ENCODE data around the gene VAT1L.

The VAT1L gene

GRCh38 chr16:77784441-77785372 is 3.7 kb upstream of the VAT1L start:
- no peak for DNase-seq (ENCODE audit: low spot score)

GRCh38 chr16:77785373-77785764 is 3.0 kb upstream of the VAT1L start:
- no peak for DNase-seq (ENCODE audit: low spot score)

- DNase-seq (ENCODE audit: low spot score): no peak
These were observed 2.0 kb upstream of the VAT1L start for GRCh38 chr16:77786186-77786847.

GRCh38 chr16:77787452-77787851 is 912 bp upstream of the VAT1L start:
- no peak for DNase-seq (ENCODE audit: low spot score)

GRCh38 chr16:77789085-77790008 is 983 bp downstream of the VAT1L start:
- no peak for DNase-seq (ENCODE audit: low spot score)

- DNase-seq (ENCODE audit: low spot score): no peak
These were observed 1.6 kb downstream of the VAT1L start for GRCh38 chr16:77790009-77790372.

- DNase-seq (ENCODE audit: low spot score): no peak
These were observed 2.5 kb downstream of the VAT1L start for GRCh38 chr16:77790912-77791311.

- no peak for DNase-seq (ENCODE audit: low spot score)
These were observed 5.1 kb downstream of the VAT1L start for GRCh38 chr16:77793417-77793816.

- no peak for DNase-seq (ENCODE audit: low spot score)
These were observed 6.2 kb downstream of the VAT1L start for GRCh38 chr16:77794586-77794985.

- DNase-seq (ENCODE audit: low spot score): no peak
These were observed 13.5 kb downstream of the VAT1L start for GRCh38 chr16:77801817-77802216.

GRCh38 chr16:77805398-77805797 is 17.0 kb downstream of the VAT1L start:
- DNase-seq (ENCODE audit: low spot score): no peak

- no peak for DNase-seq (ENCODE audit: low spot score)
These were observed 18.7 kb downstream of the VAT1L start for GRCh38 chr16:77807021-77807420.

- DNase-seq (ENCODE audit: low spot score): no peak
These were observed 24.6 kb downstream of the VAT1L start for GRCh38 chr16:77812856-77813500.

GRCh38 chr16:77816293-77816692 is 27.9 kb downstream of the VAT1L start:
- no peak for DNase-seq (ENCODE audit: low spot score)

- no peak for DNase-seq (ENCODE audit: low spot score)
These were observed 32.0 kb downstream of the VAT1L start for GRCh38 chr16:77820340-77820739.

- no peak for DNase-seq (ENCODE audit: low spot score)
These were observed 34.3 kb downstream of the VAT1L start for GRCh38 chr16:77822661-77823060.

GRCh38 chr16:77823067-77823466 is 34.7 kb downstream of the VAT1L start:
- DNase-seq (ENCODE audit: low spot score): no peak

GRCh38 chr16:77825196-77825595 is 36.8 kb downstream of the VAT1L start:
- no peak for DNase-seq (ENCODE audit: low spot score)

GRCh38 chr16:77827032-77827431 is 38.7 kb downstream of the VAT1L start:
- DNase-seq (ENCODE audit: low spot score): no peak

- no peak for DNase-seq (ENCODE audit: low spot score)
These were observed 45.7 kb downstream of the VAT1L start for GRCh38 chr16:77833921-77834634.
